CD4-positive, alpha-beta memory T cell (primary cell): ENCODE data around the gene EIF3A. TPM values are rescaled to one million over a fixed set of nuclear protein-coding genes. Genes with fewer than 3 reads are reported as not detected.

Experiments used
- CTCF ChIA-PET: fragments of 350-600 bp; sonication (Branson Sonifier 250); formaldehyde crosslinking; loops from one replicate; lab custom pipeline; 2021; ENCODE audit warnings: inconsistent platforms; ENCODE audit not compliant: partially characterized antibody; lab: Charles Lee
- POLR2A ChIA-PET: fragments of 350-600 bp; sonication (Branson Sonifier 250); formaldehyde crosslinking; loops from one replicate; lab custom pipeline; 2021; ENCODE audit not compliant: partially characterized antibody; lab: Charles Lee
- DNase-seq, 5 donors: peaks; one replicate each; pipeline versions ENCODE4 v3.0.0 to v3.0.0-alpha.2; 2020 to 2022; ENCODE audit warnings: mixed read lengths in 1 of 5
- H3K27ac ChIP-seq: one replicate; pipeline ENCODE4 v1.7.0; 2013; ENCODE audit warnings: low read depth, low read length
- H3K27me3 ChIP-seq: 2 replicates; pipeline ENCODE4 v1.7.0; 2013; ENCODE audit warnings: mild to moderate bottlenecking, low read length, moderate library complexity; ENCODE audit not compliant: insufficient read depth
- H3K36me3 ChIP-seq: 2 replicates; pipeline ENCODE4 v1.7.0; 2013; ENCODE audit warnings: mild to moderate bottlenecking, low read length, moderate library complexity; ENCODE audit not compliant: insufficient read depth
- H3K4me1 ChIP-seq: 2 replicates; pipeline ENCODE4 v1.7.0; 2013; ENCODE audit warnings: mild to moderate bottlenecking, low read length, moderate library complexity; ENCODE audit not compliant: insufficient read depth
- H3K4me3 ChIP-seq, 2 donors: one replicate each; pipeline ENCODE4 v1.7.0; 2013; ENCODE audit warnings: low read length in 2 of 2, mild to moderate bottlenecking in 1 of 2
- H3K9me3 ChIP-seq, 2 donors: one replicate each; pipeline ENCODE4 v1.7.0; 2013; ENCODE audit warnings: low read length in 2 of 2, control low read depth in 1 of 2; ENCODE audit not compliant: control insufficient read depth in 1 of 2
- H3K27ac Mint-ChIP-seq, 7 donors: one replicate each; pipeline ENCODE4 v1.8.0; 2020 to 2021; ENCODE audit warnings: mixed read lengths in 7 of 7, mild to moderate bottlenecking in 6 of 7, inconsistent platforms in 3 of 7, moderate library complexity in 3 of 7
- H3K27me3 Mint-ChIP-seq, 2 donors: one replicate each; pipeline ENCODE4 v1.8.0; 2020 to 2021; ENCODE audit warnings: mixed read lengths in 2 of 2
- H3K36me3 Mint-ChIP-seq, 2 donors: one replicate each; pipeline ENCODE4 v1.8.0; 2020 to 2021; ENCODE audit warnings: mixed read lengths in 2 of 2, inconsistent platforms in 1 of 2, mild to moderate bottlenecking in 1 of 2
- H3K4me1 Mint-ChIP-seq, 4 donors: one replicate each; pipeline ENCODE4 v1.8.0; 2020 to 2021; ENCODE audit warnings: mixed read lengths in 4 of 4, mild to moderate bottlenecking in 1 of 4
- H3K4me3 Mint-ChIP-seq, 8 donors: one replicate each; pipeline ENCODE4 v1.8.0; 2020 to 2021; ENCODE audit warnings: mixed read lengths in 8 of 8, mild to moderate bottlenecking in 7 of 8, moderate library complexity in 6 of 8, inconsistent platforms in 3 of 8
- H3K9me3 Mint-ChIP-seq, 8 donors: one replicate each; pipeline ENCODE4 v1.8.0; 2020 to 2021; ENCODE audit warnings: mixed read lengths in 8 of 8, mild to moderate bottlenecking in 5 of 8, inconsistent platforms in 3 of 8, moderate library complexity in 1 of 8
- intact Hi-C: fragments of 100-400 bp; cut with micrococcal nuclease; formaldehyde crosslinking; loops from one replicate; pipeline ENCODE4 v1.15.1; 2023
- polyA plus RNA-seq, 2 donors: library from polyadenylated mRNA; unstranded; fragments of 300-500 nt; fragmentation: Illumina TruSeq; gene quantifications; one replicate each; pipeline ENCODE4 v1.2.3, GENCODE V29; 2021
- total RNA-seq, 2 experiments: library from RNA; stranded (reverse); gene quantifications; one replicate each; pipeline ENCODE4 v1.2.3, GENCODE V29; 2021

The EIF3A gene
- total and polyA plus RNA-seq, 4 experiments from 2014 or later, result 29.8 to 129 (median 102) TPM

DNA sequence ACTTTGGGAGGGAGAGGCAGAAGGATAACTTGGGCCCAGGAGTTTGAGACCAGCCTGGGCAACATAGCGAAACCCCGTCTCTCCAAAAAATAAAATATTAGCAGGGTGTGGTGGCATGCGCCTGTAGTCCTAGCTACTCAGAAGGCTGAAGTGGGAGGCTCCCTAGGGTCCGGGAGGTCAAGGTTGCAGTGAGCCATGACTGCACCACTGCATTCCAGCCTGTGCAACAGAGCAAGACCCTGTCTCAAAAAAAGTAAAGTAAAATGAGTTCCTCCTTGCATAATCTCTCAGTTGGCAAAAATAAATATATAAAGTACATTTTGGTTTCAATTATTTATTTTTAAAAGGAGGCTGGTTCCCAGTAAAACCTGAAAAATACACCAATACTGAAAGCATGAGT, 39.3 kb downstream of the EIF3A start:
- Mint-ChIP-seq H3K27ac (no peak overlapping the region), H3K27me3 (no peaks in the 10 kb centered on the region), H3K4me1 (peaks cover 16 to 28% (median 22%) of the 10 kb centered on the region in 4 donors), H3K36me3 (peaks cover 65 to 85% of the 10 kb centered on the region in 2 donors), H3K9me3 (peaks cover 0 to 2% (median 0%) of the 10 kb centered on the region in 8 donors), H3K4me3 (no peak overlapping the region)
- ChIA-PET POLR2A (no interaction called here), CTCF (no interaction called here)
- Histone ChIP-seq H3K4me3 (no peak overlapping the region), H3K36me3 (peaks cover 89% of the 10 kb centered on the region), H3K9me3 (no peaks in the 10 kb centered on the region), H3K27ac (no peak overlapping the region), H3K27me3 (no peaks in the 10 kb centered on the region), H3K4me1 (peaks cover 4% of the 10 kb centered on the region)
- intact Hi-C loops, result no loop called here
- no peak for DNase-seq

GRCh38 chr10:119039161-119039560, 41.5 kb downstream of the EIF3A start:
- no peaks in the 10 kb centered on the region for H3K27me3 Mint-ChIP-seq
- no peak for DNase-seq
- peaks cover 0 to 2% (median 0%) of the 10 kb centered on the region in 8 donors for H3K9me3 Mint-ChIP-seq
- H3K27ac Mint-ChIP-seq, result peak overlapping the region in 4 of 7 donors; percentile 13 to 89 (median 48)
- H3K4me1 ChIP-seq, result peaks cover 4% of the 10 kb centered on the region
- peaks cover 14 to 23% (median 19%) of the 10 kb centered on the region in 4 donors for H3K4me1 Mint-ChIP-seq
- H3K4me3 ChIP-seq, result no peak overlapping the region
- H3K36me3 Mint-ChIP-seq, result peaks cover 60 to 82% of the 10 kb centered on the region in 2 donors
- intact Hi-C loops, result no loop called here
- H3K27ac ChIP-seq, result no peak overlapping the region
- H3K9me3 ChIP-seq, result no peaks in the 10 kb centered on the region
- H3K27me3 ChIP-seq, result no peaks in the 10 kb centered on the region
- H3K4me3 Mint-ChIP-seq, result no peak overlapping the region
- POLR2A ChIA-PET, result interaction anchor here (1.2 kb wide), 1 partner anchor 8 kb away, joined by 3 read pairs; no protein-coding TSS in a partner anchor
- peaks cover 79% of the 10 kb centered on the region for H3K36me3 ChIP-seq
- CTCF ChIA-PET, result no interaction called here

GRCh38 chr10:119031496-119032059, 49.0 kb downstream of the EIF3A start:
- CTCF ChIA-PET, result interaction anchor here (0.9 to 1.2 kb wide), 2 partner anchors 22 to 78 kb away, joined by 3 to 8 read pairs; no protein-coding TSS in a partner anchor
- Histone ChIP-seq H3K27me3 (no peaks in the 10 kb centered on the region), H3K36me3 (peaks cover 17% of the 10 kb centered on the region), H3K4me3 (no peak overlapping the region), H3K4me1 (peaks cover 7% of the 10 kb centered on the region), H3K27ac (no peak overlapping the region), H3K9me3 (no peaks in the 10 kb centered on the region)
- intact Hi-C loops, result loop anchor here (2.0 to 5.0 kb wide), 2 partner anchors 49 to 146 kb away; partner anchors contain the start of genes EIF3A and PRDX3
- Mint-ChIP-seq H3K27ac (peak overlapping the region in 3 of 7 donors; percentile 2 to 74 (median 5)), H3K27me3 (no peaks in the 10 kb centered on the region), H3K9me3 (no peaks in the 10 kb centered on the region), H3K36me3 (peaks cover 13 to 24% of the 10 kb centered on the region in 2 donors), H3K4me1 (peaks cover 6 to 30% (median 18%) of the 10 kb centered on the region in 4 donors), H3K4me3 (peak overlapping the region in 5 of 8 donors; percentile 7 to 85 (median 79))
- POLR2A ChIA-PET, result interaction anchor here (0.8 to 3.9 kb wide), 6 partner anchors 8 to 458 kb away, joined by 3 to 12 read pairs (median 6); partner anchors contain the start of genes DENND10, EIF3A and SFXN4
- DNase-seq, result no peak

- H3K27me3 ChIP-seq, result no peaks in the 10 kb centered on the region
- intact Hi-C loops, result loop anchor here (2.0 to 5.0 kb wide), 2 partner anchors 50 to 147 kb away; partner anchors contain the start of genes EIF3A and PRDX3
- no peaks in the 10 kb centered on the region for H3K9me3 ChIP-seq
- POLR2A ChIA-PET, result interaction anchor here (0.6 to 3.9 kb wide), 13 partner anchors 7 to 937 kb away, joined by 3 to 12 read pairs (median 4); partner anchors contain the start of genes CACUL1, DENND10, EIF3A and SFXN4
- peaks cover 13% of the 10 kb centered on the region for H3K36me3 ChIP-seq
- no peaks in the 10 kb centered on the region for H3K9me3 Mint-ChIP-seq
- H3K4me1 Mint-ChIP-seq, result peaks cover 6 to 30% (median 18%) of the 10 kb centered on the region in 4 donors
- H3K27me3 Mint-ChIP-seq, result no peaks in the 10 kb centered on the region
- H3K27ac ChIP-seq, result no peak overlapping the region
- H3K4me3 Mint-ChIP-seq, result peak overlapping the region; percentile 71 to 85 (median 80)
- peak; percentile 47 to 62 (median 51) for DNase-seq
- peaks cover 7% of the 10 kb centered on the region for H3K4me1 ChIP-seq
- peak overlapping the region in 3 of 7 donors; percentile 67 to 88 (median 74) for H3K27ac Mint-ChIP-seq
- CTCF ChIA-PET, result interaction anchor here (0.6 to 1.2 kb wide), 3 partner anchors 23 to 79 kb away, joined by 3 to 4 read pairs (median 4); no protein-coding TSS in a partner anchor
- H3K36me3 Mint-ChIP-seq, result peaks cover 9 to 17% of the 10 kb centered on the region in 2 donors
- peak overlapping the region in 1 of 2 donors; percentile 39 for H3K4me3 ChIP-seq
Observed at GRCh38 chr10:119030421-119031250, 50.0 kb downstream of the EIF3A start.

GRCh38 chr10:119029613-119030420, 50.8 kb downstream of the EIF3A start, which contains the start of gene NANOS1:
NANOS1 (plus strand) TSS chr10:119029714; CDS start chr10:119029802, 88 bp downstream.
- H3K36me3 ChIP-seq, result peaks cover 12% of the 10 kb centered on the region
- H3K9me3 ChIP-seq, result no peaks in the 10 kb centered on the region
- H3K4me3 Mint-ChIP-seq, result peak within 1 kb of the TSS; percentile 78 to 85 (median 80)
- intact Hi-C loops, result loop anchor here (1.0 to 5.0 kb wide), 4 partner anchors 51 to 462 kb away; partner anchors contain the start of genes CACUL1, EIF3A and PRDX3
- peaks cover 6 to 30% (median 18%) of the 10 kb centered on the region in 4 donors for H3K4me1 Mint-ChIP-seq
- peak within 1 kb of the TSS in 1 of 2 donors; percentile 39 for H3K4me3 ChIP-seq
- DNase-seq, result peak in 1 of 5 donors; percentile 26
- no peak within 1 kb of the TSS for H3K27ac ChIP-seq
- ChIA-PET POLR2A (interaction anchor here (0.8 to 3.9 kb wide), 12 partner anchors 8 to 695 kb away, joined by 3 to 12 read pairs (median 4); partner anchors contain the start of genes CACUL1, DENND10, EIF3A and SFXN4), CTCF (interaction anchor here (0.6 to 1.2 kb wide), 3 partner anchors 23 to 176 kb away, joined by 3 to 4 read pairs (median 4); no protein-coding TSS in a partner anchor)
- H3K27ac Mint-ChIP-seq, result peak within 1 kb of the TSS in 4 of 7 donors; percentile 42 to 74 (median 68)
- H3K36me3 Mint-ChIP-seq, result peaks cover 9 to 16% of the 10 kb centered on the region in 2 donors
- no peaks in the 10 kb centered on the region for H3K27me3 Mint-ChIP-seq
- peaks cover 7% of the 10 kb centered on the region for H3K4me1 ChIP-seq
- H3K9me3 Mint-ChIP-seq, result no peaks in the 10 kb centered on the region
- no peaks in the 10 kb centered on the region for H3K27me3 ChIP-seq
